C4-2B (cell line): ENCODE data around the gene ANKRD40CL.

Experiments used
- ZFX ChIP-seq: fragments of 450-650 bp; IDR thresholded peaks from 2 replicates; pipeline ENCODE4 v1.6.1; 2017
- TF ChIP-seq, protein P1 (sequence below): fragments of 450-650 bp; conservative IDR thresholded peaks from 2 replicates; pipeline ENCODE4 v1.5.1; 2017; ENCODE audit warnings: mild to moderate bottlenecking

DNA sequence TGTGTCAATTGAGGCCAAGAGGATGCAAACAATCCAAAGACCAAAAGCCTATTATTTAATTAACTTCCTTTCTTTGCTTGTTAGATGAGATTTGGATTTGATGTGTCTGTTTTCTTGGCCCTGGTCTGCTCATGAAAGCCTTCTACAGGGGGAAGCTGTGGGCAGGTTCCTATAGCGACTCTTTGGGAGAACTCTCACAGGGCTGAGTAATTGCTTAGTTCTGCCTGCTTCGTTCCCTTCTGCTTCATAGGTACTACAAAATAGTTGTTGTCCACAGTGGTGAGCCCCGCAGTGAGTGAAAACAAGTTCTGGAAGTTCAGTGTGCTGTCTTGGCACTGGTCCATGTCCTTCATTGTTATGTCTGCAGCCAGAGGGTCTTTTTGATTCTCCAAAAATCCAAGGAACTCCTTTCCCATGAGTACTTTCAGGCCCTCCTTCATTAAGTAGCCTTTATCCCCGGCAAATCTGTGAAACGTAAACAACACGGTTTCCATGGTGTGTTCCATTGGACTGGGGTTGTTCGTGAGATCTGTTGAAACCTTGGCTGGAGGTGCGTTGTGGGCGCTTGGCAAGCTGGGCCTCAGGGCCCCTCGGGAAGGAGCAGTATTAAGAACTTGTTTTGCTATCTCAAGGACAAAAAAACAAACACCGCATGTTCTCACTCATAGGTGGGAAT, 30.0 kb upstream of the ANKRD40CL start:
- TF ChIP-seq, protein P1, sequence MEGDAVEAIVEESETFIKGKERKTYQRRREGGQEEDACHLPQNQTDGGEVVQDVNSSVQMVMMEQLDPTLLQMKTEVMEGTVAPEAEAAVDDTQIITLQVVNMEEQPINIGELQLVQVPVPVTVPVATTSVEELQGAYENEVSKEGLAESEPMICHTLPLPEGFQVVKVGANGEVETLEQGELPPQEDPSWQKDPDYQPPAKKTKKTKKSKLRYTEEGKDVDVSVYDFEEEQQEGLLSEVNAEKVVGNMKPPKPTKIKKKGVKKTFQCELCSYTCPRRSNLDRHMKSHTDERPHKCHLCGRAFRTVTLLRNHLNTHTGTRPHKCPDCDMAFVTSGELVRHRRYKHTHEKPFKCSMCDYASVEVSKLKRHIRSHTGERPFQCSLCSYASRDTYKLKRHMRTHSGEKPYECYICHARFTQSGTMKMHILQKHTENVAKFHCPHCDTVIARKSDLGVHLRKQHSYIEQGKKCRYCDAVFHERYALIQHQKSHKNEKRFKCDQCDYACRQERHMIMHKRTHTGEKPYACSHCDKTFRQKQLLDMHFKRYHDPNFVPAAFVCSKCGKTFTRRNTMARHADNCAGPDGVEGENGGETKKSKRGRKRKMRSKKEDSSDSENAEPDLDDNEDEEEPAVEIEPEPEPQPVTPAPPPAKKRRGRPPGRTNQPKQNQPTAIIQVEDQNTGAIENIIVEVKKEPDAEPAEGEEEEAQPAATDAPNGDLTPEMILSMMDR: no peak
- TF ChIP-seq ZFX: no peak
